ENCODE data around the gene DOLPP1.

The DOLPP1 gene

DNA sequence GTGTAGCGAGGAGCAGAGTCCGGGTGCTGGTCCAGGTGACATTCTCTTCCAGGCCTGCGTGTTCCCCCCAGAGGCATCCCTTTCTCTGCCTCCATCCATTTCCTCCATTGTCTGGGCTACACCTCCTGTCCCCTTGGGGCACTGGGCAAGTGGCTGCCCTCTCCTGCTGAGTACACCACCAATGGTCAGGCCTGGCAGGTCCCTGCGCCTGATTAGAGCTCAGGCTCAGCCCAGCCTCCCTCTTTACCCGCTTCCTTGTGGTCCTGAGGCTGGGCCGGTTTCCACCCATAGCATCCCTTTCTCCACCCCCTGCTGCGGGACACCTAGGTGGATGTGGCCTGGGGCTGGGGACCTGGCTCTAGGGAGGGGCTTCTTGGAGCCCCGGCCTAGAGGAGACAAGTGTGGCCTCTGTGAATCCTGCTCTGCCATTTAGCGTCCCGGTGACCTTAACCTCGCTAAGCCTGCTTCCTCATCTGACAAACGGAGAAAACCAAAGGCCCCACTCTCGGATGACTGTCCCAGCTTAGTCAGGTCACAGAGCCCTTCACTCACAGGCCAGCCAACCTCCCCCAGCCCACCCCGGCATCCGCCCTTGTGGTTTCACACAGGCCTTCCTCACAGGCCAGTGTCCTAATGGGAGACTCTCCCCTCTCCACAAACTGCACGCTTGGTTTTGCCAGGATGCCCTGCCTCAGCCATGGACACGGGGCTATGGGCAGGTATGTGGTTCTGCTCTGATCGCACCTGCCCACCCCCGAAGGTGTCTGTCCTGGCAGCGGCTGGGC lies 12.9 kb downstream of the DOLPP1 start:
- DNase-seq (ENCODE audit: low read depth in 1 of 2, low spot score in 1 of 2), result no peak
- TF ChIP-seq SPI1 (IDR thresholded peaks at IDR 0.05; ENCODE audit: borderline replicate concordance, low read depth) (no peak), REST (IDR thresholded peaks at IDR 0.05; ENCODE audit: insufficient replicate concordance, low read depth) (no peak), CTCF (IDR thresholded peaks at IDR 0.05; ENCODE audit: insufficient read depth, low read length) (no peak), GABPA (IDR thresholded peaks at IDR 0.05; ENCODE audit: low read depth) (no peak)
- Histone ChIP-seq H3K27me3 (ENCODE audit: insufficient read depth, poor library complexity, severe bottlenecking) (no peaks in the 10 kb centered on the region), H3K4me3 (replicated peaks; ENCODE audit: insufficient read depth, low read length) (no peak overlapping the region), H3K27ac (replicated peaks) (no peak overlapping the region)

DNA sequence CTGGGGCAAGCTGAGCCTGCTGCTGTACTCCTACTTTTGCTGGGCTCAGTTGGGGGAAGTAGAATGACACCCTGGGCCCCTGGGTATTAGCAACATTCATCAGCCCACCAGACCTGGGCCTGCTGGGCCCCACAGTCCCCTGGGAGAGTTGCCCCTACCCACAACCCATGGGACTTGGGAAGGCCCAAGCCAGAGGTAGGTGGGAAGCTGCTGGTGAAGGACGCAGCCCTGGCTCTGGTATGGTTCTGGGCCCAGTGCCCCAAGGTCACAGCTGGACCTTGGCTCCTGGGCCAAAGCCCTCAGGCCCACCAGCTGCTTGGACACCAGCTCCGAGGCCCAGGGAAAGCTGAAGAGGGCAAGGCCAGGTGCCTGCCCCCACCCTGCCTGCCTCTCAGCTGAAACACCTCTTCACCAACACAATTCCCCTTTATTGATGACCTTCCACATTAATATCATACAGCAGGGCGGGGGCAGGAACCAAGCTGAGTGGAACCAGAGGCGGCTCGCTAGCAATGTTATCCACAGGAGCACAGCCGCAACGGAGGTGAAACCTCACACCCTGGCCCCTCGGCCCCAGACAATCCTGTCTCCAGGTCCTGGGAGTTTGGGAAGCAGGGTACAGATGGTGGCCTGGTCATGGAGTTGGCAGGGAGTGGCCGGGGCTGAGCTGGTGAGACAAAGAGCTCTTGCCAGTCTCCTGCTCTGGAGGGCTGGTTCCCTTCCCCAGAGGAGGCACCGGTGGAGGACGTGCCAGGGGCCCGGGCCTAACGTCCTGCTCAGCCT lies 13.7 kb downstream of the DOLPP1 start:
- Histone ChIP-seq H3K4me3 (replicated peaks; ENCODE audit: insufficient read depth, low read length) (no peak overlapping the region), H3K27ac (replicated peaks) (no peak overlapping the region), H3K27me3 (ENCODE audit: insufficient read depth, poor library complexity, severe bottlenecking) (no peaks in the 10 kb centered on the region)
- TF ChIP-seq SPI1 (IDR thresholded peaks at IDR 0.05; ENCODE audit: borderline replicate concordance, low read depth), result no peak
- no peak for TF ChIP-seq CTCF (IDR thresholded peaks at IDR 0.05; ENCODE audit: insufficient read depth, low read length)
- no peak for TF ChIP-seq REST (IDR thresholded peaks at IDR 0.05; ENCODE audit: insufficient replicate concordance, low read depth)
- TF ChIP-seq GABPA (IDR thresholded peaks at IDR 0.05; ENCODE audit: low read depth), result no peak
- no peak for TF ChIP-seq POLR2AphosphoS5 (IDR thresholded peaks at IDR 0.05; ENCODE audit: low read depth)
- no peak for DNase-seq (ENCODE audit: low read depth in 1 of 2, low spot score in 1 of 2)

GRCh38 chr9:129095170-129095667 lies 14.3 kb downstream of the DOLPP1 start:
- H3K27ac ChIP-seq (replicated peaks), result no peak overlapping the region
- DNase-seq (ENCODE audit: low read depth in 1 of 2, low spot score in 1 of 2), result no peak
- H3K27me3 ChIP-seq (ENCODE audit: insufficient read depth, poor library complexity, severe bottlenecking), result no peaks in the 10 kb centered on the region
- no peak overlapping the region for H3K4me3 ChIP-seq (replicated peaks; ENCODE audit: insufficient read depth, low read length)
- TF ChIP-seq CTCF (IDR thresholded peaks at IDR 0.05; ENCODE audit: insufficient read depth, low read length) (no peak), SPI1 (IDR thresholded peaks at IDR 0.05; ENCODE audit: borderline replicate concordance, low read depth) (no peak), GABPA (IDR thresholded peaks at IDR 0.05; ENCODE audit: low read depth) (no peak), REST (IDR thresholded peaks at IDR 0.05; ENCODE audit: insufficient replicate concordance, low read depth) (no peak), POLR2AphosphoS5 (IDR thresholded peaks at IDR 0.05; ENCODE audit: low read depth) (no peak)
